GM12872 (cell line): Measurements from ENCODE around the gene PKP3.

Experiments
- CTCF ChIP-seq: IDR thresholded peaks from 3 replicates; pipeline ENCODE4 v1.5.1; 2011; ENCODE audit warnings: low read depth, mild to moderate bottlenecking, low read length, moderate library complexity; ENCODE audit not compliant: insufficient read depth

PKP3 gene

GRCh38 chr11:400241-400689 lies 6.3 kb downstream of the PKP3 start:
- TF ChIP-seq CTCF: no peak

GRCh38 chr11:403021-403760 lies 9.2 kb downstream of the PKP3 start:
- no peak for TF ChIP-seq CTCF

GRCh38 chr11:403761-404431 lies 9.9 kb downstream of the PKP3 start:
- TF ChIP-seq CTCF: no peak

- TF ChIP-seq CTCF: no peak
Observed at GRCh38 chr11:404551-405264, 10.7 kb downstream of the PKP3 start.

GRCh38 chr11:405323-405953 lies 11.4 kb downstream of the PKP3 start:
- no peak for TF ChIP-seq CTCF

- TF ChIP-seq CTCF: no peak
Observed at GRCh38 chr11:405954-406795, 12.2 kb downstream of the PKP3 start.
